IMR-90 (cell line): ENCODE results near the gene RPH3AL. TPM values are rescaled to one million over a fixed set of nuclear protein-coding genes. Genes with fewer than 3 reads are reported as not detected.

Experiments used
- ATAC-seq: fragments of 200-7000 bp; cut with Tn5 transposase; 2 replicates; pipeline ENCODE4 v1.9.1; 2020; ENCODE audit warnings: low read depth, mild to moderate bottlenecking, moderate library complexity
- BruUV-seq: library from RNA; stranded (reverse); fragments of 400-500 nt; replicated peaks from 2 replicates; lab custom pipeline; 2021; lab: Mats Ljungman, UMichigan
- CTCF ChIA-PET: fragments of 300-600 bp; formaldehyde crosslinking; extraction: SDS; loops from one replicate; lab custom pipeline; 2021; ENCODE audit warnings: antibody characterized with exemption; lab: Yijun Ruan, JAX
- POLR2A ChIA-PET: fragments of 300-600 bp; sonication (Branson Sonifier 250); formaldehyde crosslinking; loops from one replicate; lab custom pipeline; 2022; ENCODE audit warnings: antibody characterized with exemption; ENCODE audit not compliant: unreplicated experiment; lab: Charles Lee
- DNase-seq: peaks from one replicate; pipeline ENCODE4 v3.0.0; 2013
- H2AFZ ChIP-seq: replicated peaks from 2 replicates; pipeline ENCODE3; 2013; ENCODE audit warnings: low read length, mild to moderate bottlenecking; ENCODE audit not compliant: poor library complexity
- H2AK5ac ChIP-seq: 2 replicates; pipeline ENCODE4 v1.6.1; 2013; ENCODE audit warnings: low read depth, low read length, inconsistent platforms
- H2AK9ac ChIP-seq: replicated peaks from 2 replicates; pipeline ENCODE3; 2013; ENCODE audit warnings: mild to moderate bottlenecking, low read depth, low read length, moderate library complexity; ENCODE audit not compliant: poor library complexity
- H2BK120ac ChIP-seq: 2 replicates; pipeline ENCODE4 v1.6.1; 2013; ENCODE audit warnings: low read depth, low read length, inconsistent platforms
- H2BK15ac ChIP-seq: 3 replicates; pipeline ENCODE4 v1.6.1; 2013; ENCODE audit warnings: low read depth, low read length, inconsistent platforms
- H2BK20ac ChIP-seq: 2 replicates; pipeline ENCODE4 v1.6.1; 2013; ENCODE audit warnings: low read depth, mild to moderate bottlenecking, inconsistent platforms, low read length, moderate library complexity
- H2BK5ac ChIP-seq: 2 replicates; pipeline ENCODE4 v1.6.1; 2013; ENCODE audit warnings: mild to moderate bottlenecking, low read depth, low read length, inconsistent platforms; ENCODE audit not compliant: poor library complexity, severe bottlenecking
- H3K14ac ChIP-seq: replicated peaks from 2 replicates; pipeline ENCODE4 v1.6.1; 2013; ENCODE audit warnings: low read depth, low read length, inconsistent platforms
- H3K18ac ChIP-seq: 2 replicates; pipeline ENCODE4 v1.6.1; 2013; ENCODE audit warnings: low read depth, low read length, control low read depth
- H3K23ac ChIP-seq: 2 replicates; pipeline ENCODE4 v1.6.1; 2013; ENCODE audit warnings: low read depth, low read length, inconsistent platforms
- H3K27ac ChIP-seq: 2 replicates; pipeline ENCODE4 v1.5.1; 2013; ENCODE audit warnings: mild to moderate bottlenecking, control low read depth, low read length; ENCODE audit not compliant: insufficient read depth
- H3K27me3 ChIP-seq: 2 replicates; pipeline ENCODE4 v1.6.1; 2013; ENCODE audit warnings: low read length; ENCODE audit not compliant: control insufficient read depth, insufficient read depth
- H3K36me3 ChIP-seq: 2 replicates; pipeline ENCODE4 v1.6.1; 2013; ENCODE audit warnings: low read length, mixed read lengths; ENCODE audit not compliant: control insufficient read depth, insufficient read depth
- H3K4ac ChIP-seq: 2 replicates; pipeline ENCODE4 v1.6.1; 2013; ENCODE audit warnings: low read depth, low read length, inconsistent platforms
- H3K4me1 ChIP-seq: 2 replicates; pipeline ENCODE4 v1.6.1; 2013; ENCODE audit warnings: low read length, mixed read lengths; ENCODE audit not compliant: control insufficient read depth, insufficient read depth
- H3K4me2 ChIP-seq: 2 replicates; pipeline ENCODE4 v1.6.1; 2013; ENCODE audit warnings: low read depth, mild to moderate bottlenecking, control low read depth, low read length, moderate library complexity
- H3K4me3 ChIP-seq: 2 replicates; pipeline ENCODE4 v1.5.1; 2013; ENCODE audit warnings: low read depth, mild to moderate bottlenecking, control low read depth, low read length, moderate library complexity; ENCODE audit not compliant: insufficient read depth
- H3K56ac ChIP-seq: 2 replicates; pipeline ENCODE4 v1.6.1; 2013; ENCODE audit warnings: low read length, inconsistent platforms; ENCODE audit not compliant: insufficient read depth; ENCODE audit errors: extremely low read depth
- H3K79me1 ChIP-seq, 2 experiments: 2 replicates each; pipeline ENCODE4 v1.6.1; 2013; ENCODE audit warnings: low read length in 2 of 2, inconsistent platforms in 1 of 2, low read depth in 1 of 2
- H3K9ac ChIP-seq: 2 replicates; pipeline ENCODE4 v1.6.1; 2013; ENCODE audit warnings: low read depth, low read length, control low read depth
- H3K9me1 ChIP-seq: 2 replicates; pipeline ENCODE4 v1.6.1; 2013; ENCODE audit warnings: low read length, inconsistent platforms; ENCODE audit not compliant: insufficient read depth
- H3K9me3 ChIP-seq: 2 replicates; pipeline ENCODE4 v1.6.1; 2013; ENCODE audit warnings: low read length; ENCODE audit not compliant: control insufficient read depth, insufficient read depth
- H4K20me1 ChIP-seq: 2 replicates; pipeline ENCODE4 v1.6.1; 2013; ENCODE audit warnings: low read length, inconsistent platforms; ENCODE audit not compliant: insufficient read depth
- H4K5ac ChIP-seq: 2 replicates; pipeline ENCODE4 v1.6.1; 2013; ENCODE audit warnings: mild to moderate bottlenecking, low read depth, low read length, control low read depth
- H4K8ac ChIP-seq, 2 experiments: 2 replicates each; pipeline ENCODE4 v1.6.1; 2013; ENCODE audit warnings: low read depth in 2 of 2, low read length in 2 of 2, control low read depth in 1 of 2, inconsistent platforms in 1 of 2
- H4K91ac ChIP-seq: 2 replicates; pipeline ENCODE4 v1.6.1; 2013; ENCODE audit warnings: low read depth, low read length, inconsistent platforms; ENCODE audit not compliant: insufficient read depth
- BHLHE40 ChIP-seq: fragments of 150-350 bp; IDR thresholded peaks from 2 replicates; pipeline ENCODE4 v1.6.1; 2016; ENCODE audit warnings: mild to moderate bottlenecking, low read depth, low read length
- CEBPB ChIP-seq: IDR thresholded peaks from 2 replicates; pipeline ENCODE4 v1.6.1; 2012; ENCODE audit warnings: low read depth, low read length, improper control_type of control experiment
- CTCF ChIP-seq: conservative IDR thresholded peaks from 2 replicates; pipeline ENCODE4 v1.5.1; 2012; ENCODE audit warnings: mild to moderate bottlenecking, low read depth, low read length, improper control_type of control experiment
- ELK1 ChIP-seq: fragments of 150-350 bp; IDR thresholded peaks from 2 replicates; pipeline ENCODE4 v1.6.1; 2016; ENCODE audit warnings: low read depth, mild to moderate bottlenecking, low read length, moderate library complexity, borderline replicate concordance
- FOS ChIP-seq: fragments of 150-350 bp; IDR thresholded peaks from 2 replicates; pipeline ENCODE4 v1.6.1; 2016; ENCODE audit warnings: low read depth, low read length
- MXI1 ChIP-seq: IDR thresholded peaks from 2 replicates; pipeline ENCODE4 v1.6.1; 2012; ENCODE audit warnings: low read depth, mild to moderate bottlenecking, low read length, moderate library complexity, borderline replicate concordance
- POLR2A ChIP-seq: IDR thresholded peaks from 2 replicates; pipeline ENCODE4 v1.6.1; 2012; ENCODE audit warnings: mild to moderate bottlenecking, low read depth, low read length
- RAD21 ChIP-seq: IDR thresholded peaks from 2 replicates; pipeline ENCODE4 v1.6.1; 2012; ENCODE audit warnings: low read length, improper control_type of control experiment
- RCOR1 ChIP-seq: IDR thresholded peaks from 2 replicates; pipeline ENCODE4 v1.6.1; 2012; ENCODE audit warnings: mild to moderate bottlenecking, low read length, improper control_type of control experiment; ENCODE audit not compliant: insufficient replicate concordance
- RFX5 ChIP-seq: IDR thresholded peaks from 2 replicates; pipeline ENCODE4 v1.8.0; 2012; ENCODE audit warnings: low read depth, mild to moderate bottlenecking, low read length, moderate library complexity
- SMC3 ChIP-seq: fragments of 150-350 bp; IDR thresholded peaks from 2 replicates; pipeline ENCODE4 v1.6.1; 2016; ENCODE audit warnings: low read depth, mild to moderate bottlenecking, antibody characterized with exemption, low read length, moderate library complexity
- USF2 ChIP-seq: fragments of 150-350 bp; IDR thresholded peaks from 2 replicates; pipeline ENCODE4 v1.6.1; 2017; ENCODE audit warnings: mild to moderate bottlenecking, antibody characterized with exemption, low read length, low read depth
- WGBS, 2 experiments: methylation state at CpG; one replicate each; pipeline versions ENCODE4 v1.1.5 to v1.1.7; 2013; ENCODE audit warnings: missing lambda C conversion rate in 2 of 2; ENCODE audit not compliant: insufficient read length in 1 of 2; ENCODE audit errors: extremely low coverage in 2 of 2; 5-methylcytosine and 5-hydroxymethylcytosine counted together
- dilution Hi-C: fragments of 300-500 bp; cut with HindIII; formaldehyde crosslinking; loops from one replicate; pipeline ENCODE4 v1.14.3; 2018; ENCODE audit warnings: low sequenced_read_pairs; ENCODE audit not compliant: unreplicated experiment
- in situ Hi-C: fragments of 300-500 bp; cut with MboI; formaldehyde crosslinking; loops from 3 replicates; pipeline ENCODE4 v1.14.3; 2019; ENCODE audit warnings: low sequenced_read_pairs, inconsistent platforms, mixed read lengths
- intact Hi-C: fragments of 100-400 bp; cut with micrococcal nuclease; formaldehyde crosslinking; loops from 2 replicates; pipeline ENCODE4 v1.10.0; 2022
- polyA plus RNA-seq, 3 experiments: library from polyadenylated mRNA; depleted of rRNA; stranded (reverse); fragments of >200 nt; gene quantifications; 2 replicates each; pipeline ENCODE4 v1.2.3, GENCODE V29; 2012; ENCODE audit warnings: low replicate concordance in 1 of 3
- total RNA-seq: library from RNA; depleted of rRNA; stranded (reverse); fragments of >200 nt; gene quantifications from 2 replicates; pipeline ENCODE4 v1.2.3, GENCODE V29; 2012

The RPH3AL gene
- total and polyA plus RNA-seq, 2 of the 4 experiments (the other 2 are of a cell fraction) = 1.8 to 2.5 TPM

GRCh38 chr17:388087-388486 lies 35.5 kb upstream of the RPH3AL start:
- H3K79me1 ChIP-seq = no peaks in the 10 kb centered on the region

More at GRCh38 chr17:388087-388486, 35.5 kb upstream of the RPH3AL start:
- H3K4ac ChIP-seq = no peak overlapping the region
- H4K8ac ChIP-seq = no peak overlapping the region
- no peak overlapping the region for H2AK9ac ChIP-seq
- H3K27ac ChIP-seq = no peak overlapping the region
- H3K56ac ChIP-seq = no peak overlapping the region
- no peaks in the 10 kb centered on the region for H3K36me3 ChIP-seq
- no peak overlapping the region for H4K5ac ChIP-seq
- ChIA-PET CTCF (no interaction called here), POLR2A (no interaction called here)
- peaks cover 2% of the 10 kb centered on the region; the same call in 1 of the 2 replicates for H3K9me3 ChIP-seq
- no peak overlapping the region for H3K4me2 ChIP-seq
- no peak overlapping the region for H2BK120ac ChIP-seq
- ATAC-seq = no peak
- no peak overlapping the region for H2BK5ac ChIP-seq
- no peak overlapping the region for H2AK5ac ChIP-seq
- no peak for DNase-seq
- H3K4me1 ChIP-seq = peaks cover 3% of the 10 kb centered on the region; the same call in 1 of the 2 replicates
- H3K27me3 ChIP-seq = peaks cover 24% of the 10 kb centered on the region
- H2BK20ac ChIP-seq = no peak overlapping the region
- no peak overlapping the region for H2AFZ ChIP-seq
- no TSS peak for BruUV-seq
- H4K91ac ChIP-seq = no peak overlapping the region
- dilution Hi-C loops (no loop called here), in situ Hi-C loops (no loop called here), intact Hi-C loops (no loop called here)
- H3K23ac ChIP-seq = no peak overlapping the region
- WGBS, 2 experiments = 91% methylated on average over 4 of the region's 10 CpGs; no CpG with 5 or more reads in 1 of the 2 experiments
- H3K14ac ChIP-seq = no peak overlapping the region
- no peak overlapping the region for H3K9ac ChIP-seq
- no peak overlapping the region for H2BK15ac ChIP-seq
- no peak for TF ChIP-seq MXI1
- no peak for TF ChIP-seq RAD21
- TF ChIP-seq SMC3 = no peak
- no peak for TF ChIP-seq RCOR1
- TF ChIP-seq FOS = no peak
- TF ChIP-seq ELK1 = no peak
- no peak for TF ChIP-seq BHLHE40
- no peak for TF ChIP-seq RFX5
- no peak for TF ChIP-seq USF2
- TF ChIP-seq CEBPB = no peak
- no peak for TF ChIP-seq POLR2A
- TF ChIP-seq CTCF = no peak
- H3K4me3 ChIP-seq = no peak overlapping the region
- no peaks in the 10 kb centered on the region for H3K9me1 ChIP-seq
- H3K18ac ChIP-seq = no peak overlapping the region
- H4K20me1 ChIP-seq = no peaks in the 10 kb centered on the region
